GM13976 (cell line): ENCODE measurements around the gene CD80.

Source experiments
- DNase-seq: peaks from one replicate; pipeline ENCODE4 v3.0.0; 2012; ENCODE audit warnings: low spot score
- CTCF ChIP-seq: IDR thresholded peaks from 2 replicates; pipeline ENCODE4 v1.5.1; 2012; ENCODE audit warnings: borderline replicate concordance, mild to moderate bottlenecking; ENCODE audit not compliant: insufficient read depth; ENCODE audit errors: extremely low read depth, missing control alignments, control extremely low read depth
- in situ Hi-C: fragments of 300-500 bp; cut with MboI; formaldehyde crosslinking; loops from one replicate; pipeline ENCODE4 v1.12.0; 2022; ENCODE audit warnings: low sequenced_read_pairs, mixed read lengths, inconsistent platforms; ENCODE audit not compliant: unreplicated experiment

The CD80 gene

GRCh38 chr3:119585856-119586570 is 26.6 kb upstream of the CD80 start:
- no peak for DNase-seq
- in situ Hi-C loops, result loop anchor here (25.0 kb wide), 1 partner anchor 501 kb away; the partner anchor contains the start of gene GSK3B
- TF ChIP-seq CTCF, result no peak

- no peak for TF ChIP-seq CTCF
- DNase-seq, result no peak
- in situ Hi-C loops, result loop anchor here (25.0 kb wide), 1 partner anchor 502 kb away; the partner anchor contains the start of gene GSK3B
These were observed 25.8 kb upstream of the CD80 start for GRCh38 chr3:119585208-119585607.

GRCh38 chr3:119582178-119582577 is 22.8 kb upstream of the CD80 start:
- no peak for TF ChIP-seq CTCF
- peak; percentile 57 for DNase-seq
- in situ Hi-C loops, result loop anchor here (25.0 kb wide), 1 partner anchor 505 kb away; the partner anchor contains the start of gene GSK3B

- TF ChIP-seq CTCF, result no peak
- in situ Hi-C loops, result loop anchor here (25.0 kb wide), 1 partner anchor 507 kb away; the partner anchor contains the start of gene GSK3B
- DNase-seq, result peak; percentile 68
These were observed 20.8 kb upstream of the CD80 start for GRCh38 chr3:119580067-119580760.

GRCh38 chr3:119579366-119580066 is 20.1 kb upstream of the CD80 start, which contains the start of gene ADPRH:
Gene ADPRH (plus strand): TSS chr3:119579492. CDS start chr3:119582170, 2,678 bp downstream.
- TF ChIP-seq CTCF, result no peak
- in situ Hi-C loops, result loop anchor here (25.0 kb wide), 1 partner anchor 508 kb away; the partner anchor contains the start of gene GSK3B
- peak; percentile 87 for DNase-seq

GRCh38 chr3:119575507-119575906 is 16.1 kb upstream of the CD80 start:
- TF ChIP-seq CTCF, result no peak
- DNase-seq, result no peak
- in situ Hi-C loops, result loop anchor here (25.0 kb wide), 1 partner anchor 512 kb away; the partner anchor contains the start of gene GSK3B
